Stomach (tissue), 9 donors: ENCODE measurements around the gene CAPG. TPM values are rescaled to one million over a fixed set of nuclear protein-coding genes. Genes with fewer than 3 reads are reported as not detected.

Experiments used
- DNase-seq, 2 donors: peaks; one replicate each; pipeline versions ENCODE4 v3.0.0 to v3.0.0-alpha.2; 2013 to 2019
- H3K27ac ChIP-seq, 5 donors: fragments of 200-600 bp in 4 of 5; sonication (generic) in 4 of 5; one replicate each; pipeline ENCODE4 v1.5.1; 2013 to 2019; ENCODE audit warnings: mild to moderate bottlenecking in 1 of 5, moderate library complexity in 1 of 5
- H3K27me3 ChIP-seq, 3 donors: fragments of 200-600 bp; sonication (generic); one replicate each; pipeline ENCODE4 v1.5.1; 2017 to 2019; ENCODE audit warnings: mixed run types in 1 of 3
- H3K36me3 ChIP-seq, 4 donors: fragments of 200-600 bp; sonication (generic); 1 replicate in 3 of 4; 2 replicates in 1 of 4; pipeline ENCODE4 v1.5.1; 2016 to 2019
- H3K4me1 ChIP-seq, 4 donors: fragments of 200-600 bp; sonication (generic); one replicate each; pipeline ENCODE4 v1.5.1; 2016 to 2019
- H3K4me3 ChIP-seq, 4 donors: fragments of 200-600 bp; sonication (generic) in 3 of 4; one replicate each; pipeline ENCODE4 v1.5.1; 2016 to 2019; ENCODE audit warnings: mild to moderate bottlenecking in 1 of 4
- H3K9me3 ChIP-seq, 4 donors: fragments of 200-600 bp; sonication (generic); one replicate each; pipeline ENCODE4 v1.5.1; 2016 to 2019
- CTCF ChIP-seq, 7 experiments: fragments of 450-650 bp in 4 of 7; fragments of 200-600 bp in 3 of 7; sonication (generic) in 3 of 7; IDR thresholded peaks; one replicate each; pipeline ENCODE4 v1.5.1; 2016 to 2019; ENCODE audit warnings: antibody characterized with exemption in 7 of 7, control low read depth in 2 of 7, mild to moderate bottlenecking in 1 of 7
- EP300 ChIP-seq: sonication (generic); formaldehyde crosslinking; IDR thresholded peaks from one replicate; pipeline ENCODE4 v1.6.1; 2017; ENCODE audit warnings: antibody characterized with exemption
- POLR2A ChIP-seq, 4 donors: fragments of 450-650 bp; IDR thresholded peaks; one replicate each; pipeline ENCODE4 v1.6.1; 2016; ENCODE audit warnings: antibody characterized with exemption in 4 of 4, control low read depth in 2 of 4, mild to moderate bottlenecking in 1 of 4, moderate library complexity in 1 of 4
- POLR2AphosphoS5 ChIP-seq, 3 donors: sonication (generic); formaldehyde crosslinking; IDR thresholded peaks; one replicate each; pipeline ENCODE4 v1.6.1; 2016; ENCODE audit warnings: antibody characterized with exemption in 3 of 3
- WGBS, 5 donors: extraction: QIAGEN DNeasy Blood & Tissue Kit in 3 of 5; methylation state at CpG; one replicate each; pipeline versions ENCODE4 v1.1.5 to v1.1.7; 2013 to 2018; 5-methylcytosine and 5-hydroxymethylcytosine counted together
- intact Hi-C: fragments of 100-400 bp; cut with DNase I; formaldehyde crosslinking; loops from one replicate; pipeline ENCODE4 v1.15.1; 2023; ENCODE audit warnings: low total_unique reads
- polyA plus RNA-seq, 3 donors: library from polyadenylated mRNA; stranded (reverse); fragments of 200-250 nt; gene quantifications; one replicate each; pipeline ENCODE4 v1.2.3, GENCODE V29; 2013
- total RNA-seq, 5 donors: library from RNA; depleted of rRNA; stranded (reverse); fragments of >200 nt; gene quantifications; one replicate each; pipeline versions ENCODE4 v1.1.0 to v1.2.3, GENCODE V29; 2014 to 2016
- donor health status: healthy with polysubstance abuse.
- donor health status: Bipolar disorder and iron deficiency.
- donor health status: healthy.

The CAPG gene
- total and polyA plus RNA-seq, 8 donors = 35.0 to 350 (median 126) TPM

GRCh38 chr2:85457877-85458316 lies 47.7 kb upstream of the CAPG start:
- Histone ChIP-seq H3K4me3 (no peak overlapping the region), H3K4me1 (peaks cover 0 to 7% (median 0%) of the 10 kb centered on the region in 4 donors), H3K36me3 (no peaks in the 10 kb centered on the region), H3K27ac (no peak overlapping the region), H3K27me3 (no peaks in the 10 kb centered on the region), H3K9me3 (no peaks in the 10 kb centered on the region)
- DNase-seq = peak in 1 of 2 donors; percentile 41
- WGBS, 5 donors = 69 to 74% (median 71%) methylated on average over 6 of the region's 6 CpGs
- intact Hi-C loops = no loop called here
- TF ChIP-seq POLR2AphosphoS5 (IDR thresholded peaks at IDR 0.05) (peak in 1 of 3 donors; percentile 20), EP300 (no peak)

GRCh38 chr2:85457043-85457442 lies 46.9 kb upstream of the CAPG start:
- no peaks in the 10 kb centered on the region for H3K36me3 ChIP-seq
- intact Hi-C loops = no loop called here

GRCh38 chr2:85455552-85456090 lies 45.5 kb upstream of the CAPG start:
- Histone ChIP-seq H3K27me3 (no peaks in the 10 kb centered on the region), H3K4me1 (peaks cover 0 to 7% (median 0%) of the 10 kb centered on the region in 4 donors), H3K27ac (no peak overlapping the region), H3K4me3 (no peak overlapping the region), H3K9me3 (no peaks in the 10 kb centered on the region), H3K36me3 (no peaks in the 10 kb centered on the region)
- no peak for TF ChIP-seq CTCF (IDR thresholded peaks at IDR 0.05)
- TF ChIP-seq POLR2A (IDR thresholded peaks at IDR 0.05) = no peak
- no peak for TF ChIP-seq POLR2AphosphoS5 (IDR thresholded peaks at IDR 0.05)
- no peak for TF ChIP-seq EP300
- peak in 1 of 2 donors; percentile 27 for DNase-seq
- intact Hi-C loops = no loop called here
- 55 to 78% (median 70%) methylated on average over 1 of the region's 1 CpG for WGBS, 5 donors

More at GRCh38 chr2:85457043-85457442, 46.9 kb upstream of the CAPG start:
- H3K27me3 ChIP-seq = no peaks in the 10 kb centered on the region
- DNase-seq = no peak
- 74 to 88% (median 77%) methylated on average over 5 of the region's 5 CpGs for WGBS, 5 donors
- TF ChIP-seq POLR2A (IDR thresholded peaks at IDR 0.05) = no peak
- no peak for TF ChIP-seq EP300
- no peak for TF ChIP-seq CTCF (IDR thresholded peaks at IDR 0.05)
- TF ChIP-seq POLR2AphosphoS5 (IDR thresholded peaks at IDR 0.05) = no peak
- H3K9me3 ChIP-seq = no peaks in the 10 kb centered on the region
- H3K4me3 ChIP-seq = no peak overlapping the region
- H3K27ac ChIP-seq = no peak overlapping the region
- H3K4me1 ChIP-seq = peaks cover 0 to 7% (median 0%) of the 10 kb centered on the region in 4 donors

- 25 to 62% (median 49%) methylated on average over 7 of the region's 7 CpGs for WGBS, 5 donors
- intact Hi-C loops = no loop called here
- Histone ChIP-seq H3K27ac (peak overlapping the region in 2 of 5 donors; percentile 10 to 18), H3K36me3 (no peaks in the 10 kb centered on the region), H3K4me1 (peaks cover 0 to 7% (median 0%) of the 10 kb centered on the region in 4 donors), H3K4me3 (no peak overlapping the region), H3K27me3 (no peaks in the 10 kb centered on the region), H3K9me3 (no peaks in the 10 kb centered on the region)
- no peak for TF ChIP-seq EP300
- no peak for TF ChIP-seq POLR2A (IDR thresholded peaks at IDR 0.05)
- no peak for TF ChIP-seq POLR2AphosphoS5 (IDR thresholded peaks at IDR 0.05)
- TF ChIP-seq CTCF (IDR thresholded peaks at IDR 0.05) = no peak
- no peak for DNase-seq
Observed at GRCh38 chr2:85453571-85453970, 43.4 kb upstream of the CAPG start.

DNA sequence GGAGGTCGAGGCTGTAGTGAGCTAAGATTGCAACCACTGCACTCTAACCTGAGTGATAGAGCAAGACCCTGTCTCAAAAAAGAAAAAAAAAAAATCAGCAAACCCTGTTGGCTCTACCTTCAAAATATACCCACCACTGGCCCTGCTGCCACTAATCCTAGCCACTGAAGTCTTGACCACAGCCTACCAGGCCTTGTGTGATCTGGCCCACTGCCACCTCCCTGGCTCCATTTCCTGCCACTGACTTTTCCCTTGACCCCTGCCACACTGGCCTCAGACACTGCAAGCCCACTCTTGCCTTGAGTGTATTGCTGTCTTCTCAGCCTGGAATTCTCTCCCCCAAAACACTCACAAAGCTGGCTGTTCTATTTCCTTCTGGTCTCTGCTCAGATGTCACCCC lies 42.1 kb upstream of the CAPG start:
- Histone ChIP-seq H3K4me1 (peaks cover 0 to 7% (median under 1%) of the 10 kb centered on the region in 4 donors), H3K36me3 (no peaks in the 10 kb centered on the region), H3K27me3 (no peaks in the 10 kb centered on the region), H3K27ac (no peak overlapping the region), H3K4me3 (no peak overlapping the region), H3K9me3 (no peaks in the 10 kb centered on the region)
- TF ChIP-seq POLR2A (IDR thresholded peaks at IDR 0.05) (no peak), EP300 (no peak), CTCF (IDR thresholded peaks at IDR 0.05) (no peak), POLR2AphosphoS5 (IDR thresholded peaks at IDR 0.05) (no peak)
- intact Hi-C loops = no loop called here
- DNase-seq = no peak
- 67 to 97% (median 75%) methylated on average over 1 of the region's 1 CpG for WGBS, 5 donors
